ENCODE data around the gene ABCC11. TPM values are rescaled to one million over a fixed set of nuclear protein-coding genes. Genes with fewer than 3 reads are reported as not detected.
A peak's percentile ranks its signal among the peaks of the same experiment; 100 is the strongest.

The ABCC11 gene
- total and polyA plus RNA-seq, 2 experiments from 2014 or later: 0.23 to 0.76 TPM

GRCh38 chr16:48232493-48233040, 14.8 kb downstream of the ABCC11 start:
- DNase-seq: peak; percentile 34
- no peaks in the 10 kb centered on the region for H3K4me1 ChIP-seq (ENCODE audit: insufficient read depth)
- no peaks in the 10 kb centered on the region for H4K20me1 ChIP-seq (ENCODE audit: insufficient read depth)
- no peaks in the 10 kb centered on the region for H3K9me2 ChIP-seq (ENCODE audit: insufficient read depth)
- WGBS, 2 experiments (ENCODE audit: low coverage in 1 of 2, low lambda C conversion rate in 2 of 2, missing lambda C conversion rate in 2 of 2): 91 to 94% methylated on average over 2 of the region's 2 CpGs
- no peak overlapping the region for H2AFZ ChIP-seq
- H3K4me2 ChIP-seq (ENCODE audit: unreplicated experiment): no peak overlapping the region
- no peak overlapping the region for H3K27ac ChIP-seq
- no peaks in the 10 kb centered on the region for H3K79me2 ChIP-seq (ENCODE audit: insufficient read depth)
- H3K9me3 ChIP-seq (ENCODE audit: low read depth): no peaks in the 10 kb centered on the region
- TF ChIP-seq EZH2 (IDR thresholded peaks at IDR 0.05; ENCODE audit: insufficient read depth, poor library complexity, severe bottlenecking): no peak
- TF ChIP-seq EZH2phosphoT487 (IDR thresholded peaks at IDR 0.05; ENCODE audit: insufficient read depth, low read depth): no peak
- no peak overlapping the region for H3K4me3 ChIP-seq
- H3K9ac ChIP-seq: no peak overlapping the region
- H3K27me3 ChIP-seq (replicated peaks; ENCODE audit: insufficient read depth): no peaks in the 10 kb centered on the region
- no peaks in the 10 kb centered on the region for H3F3A ChIP-seq (ENCODE audit: insufficient read depth)
- in situ Hi-C loops (cut with MboI): no loop called here
- no peaks in the 10 kb centered on the region for H3K36me3 ChIP-seq (ENCODE audit: low read depth)

- DNase-seq: peak; percentile 72
- Histone ChIP-seq H3K79me2 (ENCODE audit: insufficient read depth) (no peaks in the 10 kb centered on the region), H2AFZ (no peak overlapping the region)
These were observed 15.4 kb downstream of the ABCC11 start for GRCh38 chr16:48231727-48232492.

DNA sequence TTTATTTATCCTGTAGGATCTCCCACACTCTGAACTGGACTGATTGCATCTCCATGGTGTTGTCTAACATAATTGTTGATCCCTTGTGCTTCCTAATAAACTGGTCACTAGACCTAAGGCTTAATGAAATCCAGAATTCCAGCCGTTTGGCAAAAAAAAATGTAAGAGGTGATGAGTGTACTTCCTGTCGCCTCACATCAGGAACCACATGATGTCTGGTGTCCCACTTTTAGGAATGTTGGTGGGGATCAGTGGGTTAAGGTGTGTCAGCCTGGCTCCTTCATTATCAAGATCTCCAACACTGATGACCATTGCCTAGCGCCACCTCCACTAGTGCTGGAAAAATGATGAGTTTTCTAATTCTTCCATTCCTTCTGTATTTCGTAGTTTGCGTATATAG, 21.9 kb downstream of the ABCC11 start:
- TF ChIP-seq EZH2phosphoT487 (IDR thresholded peaks at IDR 0.05; ENCODE audit: insufficient read depth, low read depth): no peak
- TF ChIP-seq EZH2 (IDR thresholded peaks at IDR 0.05; ENCODE audit: insufficient read depth, poor library complexity, severe bottlenecking): no peak
- Histone ChIP-seq H3K27me3 (replicated peaks; ENCODE audit: insufficient read depth) (no peaks in the 10 kb centered on the region), H3K36me3 (ENCODE audit: low read depth) (no peaks in the 10 kb centered on the region), H2AFZ (no peak overlapping the region), H3K79me2 (ENCODE audit: insufficient read depth) (no peaks in the 10 kb centered on the region), H3K4me3 (no peak overlapping the region), H3K9me2 (ENCODE audit: insufficient read depth) (no peaks in the 10 kb centered on the region), H3K27ac (no peak overlapping the region), H3K9ac (no peak overlapping the region), H3K4me1 (ENCODE audit: insufficient read depth) (0 out of 2 replicates have a peak, but pooled peaks cover 8% of the 10 kb centered on the region), H3K9me3 (ENCODE audit: low read depth) (no peaks in the 10 kb centered on the region), H4K20me1 (ENCODE audit: insufficient read depth) (no peaks in the 10 kb centered on the region), H3F3A (ENCODE audit: insufficient read depth) (no peaks in the 10 kb centered on the region), H3K4me2 (ENCODE audit: unreplicated experiment) (no peak overlapping the region)
- 64 to 65% methylated on average over 5 of the region's 5 CpGs for WGBS, 2 experiments (ENCODE audit: low coverage in 1 of 2, low lambda C conversion rate in 2 of 2, missing lambda C conversion rate in 2 of 2)
- no peak for DNase-seq
- in situ Hi-C loops (cut with MboI): no loop called here

More at GRCh38 chr16:48231727-48232492, 15.4 kb downstream of the ABCC11 start:
- Histone ChIP-seq H3K27me3 (replicated peaks; ENCODE audit: insufficient read depth) (no peaks in the 10 kb centered on the region), H3K4me3 (no peak overlapping the region), H3K36me3 (ENCODE audit: low read depth) (no peaks in the 10 kb centered on the region), H4K20me1 (ENCODE audit: insufficient read depth) (no peaks in the 10 kb centered on the region), H3F3A (ENCODE audit: insufficient read depth) (no peaks in the 10 kb centered on the region), H3K9me2 (ENCODE audit: insufficient read depth) (no peaks in the 10 kb centered on the region), H3K4me1 (ENCODE audit: insufficient read depth) (no peaks in the 10 kb centered on the region), H3K4me2 (ENCODE audit: unreplicated experiment) (no peak overlapping the region), H3K9ac (no peak overlapping the region), H3K27ac (no peak overlapping the region), H3K9me3 (ENCODE audit: low read depth) (no peaks in the 10 kb centered on the region)
- TF ChIP-seq EZH2phosphoT487 (IDR thresholded peaks at IDR 0.05; ENCODE audit: insufficient read depth, low read depth) (no peak), EZH2 (IDR thresholded peaks at IDR 0.05; ENCODE audit: insufficient read depth, poor library complexity, severe bottlenecking) (no peak)
- in situ Hi-C loops (cut with MboI): no loop called here
- 44 to 47% methylated on average over 11 of the region's 11 CpGs for WGBS, 2 experiments (ENCODE audit: low coverage in 1 of 2, low lambda C conversion rate in 2 of 2, missing lambda C conversion rate in 2 of 2)

DNA sequence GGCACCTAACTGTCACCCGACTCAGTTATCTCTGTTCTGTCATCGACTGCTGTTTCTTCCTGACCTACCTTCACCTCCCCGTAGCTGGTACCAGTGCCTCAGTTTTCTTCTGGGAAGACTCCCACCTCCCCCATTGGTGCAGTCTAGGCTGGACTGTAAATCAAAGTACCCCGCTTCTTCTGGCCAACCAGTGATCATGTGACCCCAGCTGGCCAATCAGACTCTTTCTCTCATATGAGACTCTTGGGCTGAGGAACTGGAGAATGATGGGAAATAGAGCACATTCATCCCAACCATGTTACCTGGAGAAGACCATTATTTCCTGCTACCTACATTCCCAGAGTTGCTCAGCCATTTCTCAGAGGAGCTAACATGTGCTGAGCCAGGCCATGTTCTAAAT, 23.8 kb downstream of the ABCC11 start:
- Histone ChIP-seq H4K20me1 (ENCODE audit: insufficient read depth) (no peaks in the 10 kb centered on the region), H3K27ac (no peak overlapping the region), H3K27me3 (replicated peaks; ENCODE audit: insufficient read depth) (no peaks in the 10 kb centered on the region), H3K4me1 (ENCODE audit: insufficient read depth) (0 out of 2 replicates have a peak, but pooled peaks cover 8% of the 10 kb centered on the region), H3K9ac (no peak overlapping the region), H2AFZ (no peak overlapping the region), H3K9me3 (ENCODE audit: low read depth) (no peaks in the 10 kb centered on the region), H3K79me2 (ENCODE audit: insufficient read depth) (no peaks in the 10 kb centered on the region), H3K36me3 (ENCODE audit: low read depth) (no peaks in the 10 kb centered on the region), H3K4me2 (ENCODE audit: unreplicated experiment) (no peak overlapping the region), H3K4me3 (no peak overlapping the region), H3F3A (ENCODE audit: insufficient read depth) (no peaks in the 10 kb centered on the region), H3K9me2 (ENCODE audit: insufficient read depth) (no peaks in the 10 kb centered on the region)
- TF ChIP-seq EZH2 (IDR thresholded peaks at IDR 0.05; ENCODE audit: insufficient read depth, poor library complexity, severe bottlenecking): no peak
- no peak for TF ChIP-seq EZH2phosphoT487 (IDR thresholded peaks at IDR 0.05; ENCODE audit: insufficient read depth, low read depth)
- in situ Hi-C loops (cut with MboI): no loop called here
- 84 to 92% methylated on average over 4 of the region's 4 CpGs for WGBS, 2 experiments (ENCODE audit: low coverage in 1 of 2, low lambda C conversion rate in 2 of 2, missing lambda C conversion rate in 2 of 2)
- no peak for DNase-seq
